HT1080 (cell line): Measurements from ENCODE around the gene KRT31. TPM values are rescaled to one million over a fixed set of nuclear protein-coding genes. Genes with fewer than 3 reads are reported as not detected.
"Not testable (repeated sequence)": the region's sequence is repeated elsewhere in the genome, so short reads cannot be mapped to it uniquely, and the experiment has no call there.

ENCODE experiments used
- DNase-seq: peaks from one replicate; pipeline ENCODE4 v3.0.0-alpha.2; 2015; ENCODE audit warnings: low read depth
- polyA plus RNA-seq, 2 experiments: library from polyadenylated mRNA; depleted of rRNA; stranded (reverse); fragments of >200 nt; gene quantifications; 2 replicates each; pipeline ENCODE4 v1.2.3, GENCODE V29; 2015
- total RNA-seq: library from RNA; depleted of rRNA; stranded (reverse); fragments of >200 nt; shearing (Covaris generic); gene quantifications from 2 replicates; pipeline ENCODE4 v1.2.3, GENCODE V29; 2014; rRNA removed

The KRT31 gene
- total RNA-seq: not detected in 2 replicates
- polyA plus RNA-seq (2015; cell fraction: cytosol; rRNA removed): not detected in 2 replicates
- not detected in 2 replicates for polyA plus RNA-seq (2015; cell fraction: nucleus; rRNA removed)

DNA sequence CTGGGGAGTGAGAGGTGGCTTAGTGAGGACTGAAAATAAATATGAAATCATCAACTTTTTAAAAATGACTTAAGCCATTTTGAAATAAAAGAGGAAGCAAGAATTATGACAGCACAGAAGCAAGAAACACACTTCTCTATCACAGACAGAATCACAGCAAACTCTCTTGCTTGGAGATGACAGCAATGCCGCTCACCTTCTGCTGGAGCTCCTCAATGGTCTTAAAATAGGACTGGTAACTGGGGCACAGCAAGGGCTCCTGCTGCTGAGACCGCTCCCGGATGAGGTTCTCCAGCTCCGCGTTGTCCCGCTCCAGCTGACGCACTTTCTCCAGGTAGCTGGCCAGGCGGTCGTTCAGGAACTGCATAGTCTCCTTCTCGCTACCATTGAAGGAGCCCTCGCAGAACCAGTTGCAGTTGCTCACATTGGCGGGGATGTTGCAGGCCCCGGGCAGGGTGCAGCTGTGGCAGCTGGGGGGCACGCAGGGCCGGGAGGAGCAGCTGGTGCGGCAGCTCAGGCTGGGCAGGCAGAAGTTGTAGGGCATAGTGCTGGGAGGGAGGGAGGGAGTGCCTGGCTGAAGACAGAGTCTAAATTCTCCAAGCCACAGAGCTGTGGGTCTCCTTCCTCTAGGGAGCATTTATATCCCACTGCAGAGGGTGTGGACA, at the start of gene KRT31:
Gene KRT31 (minus strand): TSS at position 613 of the 665 bp plus-strand sequence. CDS start 69 bp downstream, at position 544.
- no peak for DNase-seq

DNA sequence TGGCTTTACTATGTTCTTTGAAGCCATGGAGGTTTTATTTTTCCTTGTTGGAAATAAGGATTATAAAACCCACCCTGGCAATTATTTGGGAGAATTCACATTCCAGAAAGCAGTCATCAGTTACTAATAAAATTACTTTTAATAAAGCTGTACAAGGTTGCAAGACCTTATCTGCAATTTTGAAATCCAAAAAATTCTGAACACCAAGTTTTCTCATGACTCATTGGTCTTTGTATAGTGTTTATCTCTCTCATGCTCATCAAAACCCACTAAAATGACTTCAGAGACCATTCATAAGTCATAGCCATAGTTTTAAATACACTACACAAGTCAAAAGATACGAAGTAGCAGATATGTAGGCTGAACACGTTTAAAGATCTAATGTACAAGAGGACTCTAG, 49.4 kb upstream of the KRT31 start:
- no peak for DNase-seq

DNA sequence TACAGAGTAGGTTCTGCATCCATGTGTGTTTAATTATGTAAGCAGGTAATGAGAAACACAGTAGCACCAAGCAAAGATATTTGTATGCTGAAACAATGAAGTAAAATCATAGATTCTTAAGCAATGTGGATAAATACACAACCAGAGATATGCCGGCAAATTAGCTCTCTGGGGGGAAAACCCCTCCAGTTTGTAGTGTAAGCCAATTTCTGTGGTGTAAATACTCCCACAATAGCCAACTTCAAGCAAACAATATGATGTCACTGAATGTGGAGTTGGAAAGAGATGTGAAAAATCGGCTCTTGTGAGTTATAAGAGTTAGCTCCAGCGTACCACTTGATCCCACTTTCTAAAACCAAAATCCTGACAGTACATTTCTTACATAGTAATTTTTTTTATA, 47.2 kb upstream of the KRT31 start:
- DNase-seq: no peak

DNA sequence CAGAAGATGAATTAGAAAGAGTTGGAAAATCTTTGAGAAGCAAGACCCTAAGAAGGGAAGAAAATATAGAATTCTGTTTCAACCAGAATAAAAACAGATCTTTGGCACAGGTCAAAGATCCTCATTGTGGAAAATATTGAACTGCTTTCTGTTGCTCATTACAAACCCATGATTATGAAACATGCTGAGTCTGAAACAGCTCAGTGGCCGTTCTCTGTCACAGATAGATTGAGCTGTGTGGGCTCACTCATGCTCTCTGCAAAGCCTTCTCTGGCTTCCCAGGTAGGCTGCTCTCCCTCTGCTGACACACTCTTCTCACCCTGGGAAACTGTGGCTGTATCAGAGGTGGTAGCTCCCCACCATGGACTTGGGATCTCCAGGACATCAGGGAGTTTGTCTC, 46.8 kb upstream of the KRT31 start:
- DNase-seq: no peak

DNA sequence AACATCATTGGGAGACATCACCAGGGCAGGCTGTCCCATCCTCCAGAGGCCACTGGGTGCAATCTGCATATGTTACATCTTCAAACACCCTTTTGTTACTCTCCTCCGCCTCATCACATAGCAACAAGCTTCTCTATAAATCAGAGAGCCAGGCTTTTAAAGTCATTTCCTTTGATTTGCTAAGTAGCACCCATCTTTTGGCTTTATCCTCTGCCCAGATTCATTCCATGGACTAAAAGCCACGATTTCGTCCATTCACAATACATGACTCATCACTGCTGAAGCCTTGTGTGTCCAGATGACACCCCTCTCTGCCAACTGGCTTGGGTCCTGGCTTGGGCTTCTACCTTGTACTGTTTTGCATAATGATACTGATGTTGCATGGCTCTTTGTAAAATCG, 45.3 kb upstream of the KRT31 start:
- DNase-seq: peak; percentile 23

DNA sequence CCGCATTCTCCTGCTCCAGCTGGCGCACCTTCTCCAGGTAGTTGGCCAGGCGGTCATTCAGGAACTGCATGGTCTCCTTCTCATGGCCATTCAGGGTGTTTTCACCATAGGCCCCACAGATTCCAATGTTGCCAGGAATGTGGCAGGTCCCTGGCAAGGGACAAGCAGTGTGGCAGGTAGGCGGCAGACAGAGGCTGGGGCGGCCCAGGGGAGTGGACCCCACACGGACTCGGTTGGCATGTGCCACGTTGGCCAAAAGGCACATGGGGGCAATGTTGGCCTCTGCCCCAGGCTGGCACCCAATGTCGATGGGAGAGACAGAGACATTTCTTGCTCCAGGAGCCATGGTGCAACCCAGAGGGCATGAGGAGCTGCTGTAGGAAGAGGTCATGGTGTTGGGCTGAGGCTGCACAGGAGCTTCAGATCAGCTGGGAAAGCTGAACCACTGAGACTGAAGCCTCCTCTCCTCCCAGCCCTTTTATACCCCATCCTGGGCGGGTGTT, 43.2 kb upstream of the KRT31 start, which contains the start of gene KRT38:
Gene KRT38 (minus strand): TSS at position 453 of the 503 bp plus-strand sequence. CDS start 62 bp downstream, at position 391.
- no peak for DNase-seq

DNA sequence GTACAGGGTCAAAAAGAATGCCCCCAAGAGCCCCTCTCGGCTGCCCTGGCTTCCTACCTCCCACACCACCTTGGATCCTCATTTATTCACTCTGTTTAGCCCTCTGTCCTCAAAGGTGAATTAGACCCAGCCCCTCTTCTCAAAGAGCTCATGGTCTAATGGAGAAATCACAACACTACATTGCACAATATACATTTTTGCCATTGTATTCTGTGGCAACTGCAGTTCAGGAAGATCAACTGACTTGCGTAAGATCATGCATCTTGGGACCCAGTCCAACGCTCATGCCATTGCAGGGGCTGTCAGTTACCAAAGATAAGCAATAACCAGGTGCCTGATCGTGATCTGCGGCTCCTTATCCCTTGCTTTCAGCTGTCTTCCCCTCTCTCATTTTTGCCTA, 42.0 kb upstream of the KRT31 start:
- no peak for DNase-seq

DNA sequence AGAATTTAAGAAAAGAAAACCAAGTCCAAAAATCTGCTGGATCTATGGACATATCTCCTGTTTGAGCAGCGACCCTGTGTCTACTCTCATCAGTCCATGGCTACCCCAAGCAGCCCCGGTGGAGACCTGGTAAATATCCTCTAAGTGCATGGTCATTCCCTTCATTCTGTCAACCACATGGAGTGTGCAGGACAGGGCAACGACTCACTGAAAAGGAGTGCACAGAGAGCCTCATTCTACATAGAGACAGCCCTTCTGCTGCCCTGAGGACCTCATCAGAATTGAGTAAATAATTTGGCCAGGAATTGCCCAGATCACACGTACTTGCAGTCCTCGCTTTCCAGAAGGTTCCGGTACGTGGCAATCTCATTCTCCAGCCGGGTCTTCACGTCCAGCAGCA, 40.4 kb upstream of the KRT31 start:
- DNase-seq: no peak

DNA sequence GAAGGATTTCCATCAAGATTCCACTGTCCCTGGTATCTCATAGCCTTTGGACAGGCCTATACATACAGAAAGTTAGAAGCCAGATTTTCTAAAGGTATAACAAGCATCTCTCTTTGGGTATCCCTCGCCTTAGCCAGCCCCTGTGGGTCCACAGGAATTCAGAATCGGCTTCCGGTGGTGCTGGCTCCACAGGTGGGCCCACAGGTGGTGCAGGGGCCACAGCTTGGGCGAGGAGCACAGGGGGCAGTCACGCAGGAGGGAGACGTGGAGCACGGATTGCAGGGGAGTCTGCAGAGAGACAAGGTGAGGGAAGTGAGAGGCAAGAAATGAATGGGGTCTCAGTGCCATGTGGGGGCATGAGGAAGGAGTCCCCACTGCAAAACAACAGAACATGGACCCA, 39.8 kb upstream of the KRT31 start:
- no peak for DNase-seq

DNA sequence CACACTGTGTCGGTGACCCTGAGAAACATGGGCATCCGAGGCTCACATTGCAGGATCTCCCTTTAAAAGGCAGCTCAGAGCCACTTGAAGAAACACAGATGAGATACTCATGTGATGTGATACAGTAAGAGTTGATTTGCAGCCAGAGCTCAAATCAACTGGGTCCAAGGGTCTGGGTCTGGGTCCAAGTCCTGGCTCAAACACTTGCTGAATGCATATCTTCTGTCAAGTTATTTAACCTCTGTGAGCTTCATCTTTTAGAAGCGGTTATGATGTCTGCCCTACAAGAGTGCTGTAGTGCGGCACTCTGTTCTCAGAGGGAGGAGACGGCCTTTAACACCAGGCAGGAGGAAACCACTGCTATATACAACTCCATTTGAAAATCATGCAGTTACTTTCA, 37.0 kb upstream of the KRT31 start:
- DNase-seq: no peak

DNA sequence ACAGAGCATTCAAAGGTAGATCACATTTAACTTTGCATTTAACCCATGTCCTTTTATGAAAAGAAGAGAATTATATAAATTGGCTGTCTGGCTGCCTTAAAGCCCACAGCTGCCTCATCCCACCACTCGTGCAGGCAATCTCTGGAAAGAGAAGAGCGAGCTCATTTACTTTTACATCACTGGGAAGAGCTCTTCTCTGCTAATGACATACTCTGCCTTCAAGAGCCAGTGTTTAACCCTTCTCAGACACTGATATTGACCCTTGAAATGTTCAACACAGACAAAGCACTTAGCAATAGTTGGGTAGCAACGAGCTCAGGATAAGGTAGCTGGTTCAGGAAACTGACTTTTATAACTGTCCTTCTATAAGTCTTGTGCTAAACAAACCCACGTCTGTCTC, 36.6 kb upstream of the KRT31 start:
- DNase-seq: no peak

DNA sequence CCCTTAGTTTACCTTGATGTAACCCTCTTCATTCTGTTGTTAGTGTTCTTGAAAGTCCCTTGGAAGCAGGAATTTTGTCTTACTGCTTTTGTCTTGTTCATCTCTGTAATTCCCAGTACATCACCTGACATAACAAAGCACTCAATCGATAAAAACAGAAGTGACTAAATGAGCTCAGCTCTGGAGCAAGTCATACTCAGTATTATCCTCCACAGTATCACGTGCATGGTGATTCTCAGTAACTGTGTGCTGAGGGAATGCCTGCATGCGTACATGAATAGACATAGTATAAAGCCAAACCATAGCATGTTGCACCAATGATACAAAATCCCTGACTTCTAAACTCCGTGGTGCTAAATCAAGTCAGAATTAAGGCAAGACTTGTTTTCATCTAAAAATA, 36.2 kb upstream of the KRT31 start:
- no peak for DNase-seq

DNA sequence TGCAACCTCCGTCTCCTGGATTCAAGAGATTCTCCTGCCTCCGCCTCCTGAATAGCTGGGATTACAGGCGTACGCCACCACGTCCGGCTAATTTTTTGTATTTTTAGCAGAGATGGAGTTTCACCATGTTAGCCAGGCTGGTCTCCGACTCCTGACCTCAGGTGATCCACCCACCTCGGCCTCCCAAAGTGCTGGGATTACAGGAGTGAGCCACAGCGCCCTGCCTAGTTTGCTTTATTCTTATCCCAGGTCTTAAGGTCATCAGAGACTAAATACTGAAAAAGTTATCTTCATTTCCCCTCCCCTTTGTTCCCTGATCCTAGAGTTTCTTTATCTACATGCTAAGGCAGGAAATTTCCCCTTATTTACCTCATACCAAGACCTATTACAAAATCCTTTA, 33.0 kb upstream of the KRT31 start:
- not testable (repeated sequence) for DNase-seq

DNA sequence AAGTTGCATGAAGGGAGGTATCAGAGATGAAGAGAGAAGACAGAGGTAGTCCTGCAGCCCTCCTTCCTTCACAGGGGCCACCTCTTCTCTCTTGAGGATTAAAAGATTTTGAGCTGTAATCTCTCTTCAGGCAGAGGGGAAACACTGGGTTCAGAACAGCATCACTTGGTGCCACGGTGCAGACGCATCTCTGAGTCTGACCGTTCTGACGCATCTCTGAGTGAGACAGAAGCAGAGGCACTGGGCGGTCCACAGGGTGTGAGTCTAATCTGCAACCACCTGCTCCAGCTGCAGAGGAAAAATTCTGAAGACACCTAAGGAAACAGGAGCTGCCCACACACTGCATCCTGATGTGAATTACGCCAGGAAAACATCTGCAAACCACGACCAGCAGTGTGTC, 32.3 kb upstream of the KRT31 start:
- DNase-seq: peak; percentile 30

DNA sequence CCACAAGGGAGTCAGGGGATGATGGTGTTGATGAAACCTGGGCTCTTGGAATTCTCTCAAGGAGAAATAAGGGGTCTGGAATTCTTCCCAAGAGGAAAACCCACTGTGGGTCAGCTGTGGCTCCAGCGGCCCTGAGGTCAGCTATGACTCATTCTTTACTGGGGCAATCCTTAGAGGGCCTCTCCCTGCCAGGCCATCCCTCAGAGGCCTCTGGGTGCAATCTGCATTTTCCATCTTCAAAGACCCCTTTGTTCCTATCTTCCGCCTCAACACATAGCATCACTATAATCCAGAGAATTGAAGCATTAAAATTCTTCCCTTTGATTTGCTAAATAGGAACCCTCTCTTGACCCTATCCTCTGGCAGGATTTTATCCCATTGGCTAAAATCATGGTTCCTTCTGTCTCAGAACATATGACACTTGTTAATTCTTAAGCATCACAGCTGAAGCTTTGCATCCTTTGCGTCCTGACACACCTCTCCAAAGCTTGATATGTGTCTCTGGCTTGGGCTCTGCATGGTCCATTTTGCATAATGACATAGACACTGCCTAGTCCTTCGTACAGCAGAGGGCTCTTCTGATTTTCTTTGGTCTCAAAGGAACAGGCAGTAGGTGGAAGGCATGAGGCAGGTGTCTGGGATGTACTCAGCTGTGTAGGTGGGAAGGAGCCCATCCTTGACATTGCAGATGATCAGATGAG, 31.3 kb upstream of the KRT31 start:
- DNase-seq: peak; percentile 65

DNA sequence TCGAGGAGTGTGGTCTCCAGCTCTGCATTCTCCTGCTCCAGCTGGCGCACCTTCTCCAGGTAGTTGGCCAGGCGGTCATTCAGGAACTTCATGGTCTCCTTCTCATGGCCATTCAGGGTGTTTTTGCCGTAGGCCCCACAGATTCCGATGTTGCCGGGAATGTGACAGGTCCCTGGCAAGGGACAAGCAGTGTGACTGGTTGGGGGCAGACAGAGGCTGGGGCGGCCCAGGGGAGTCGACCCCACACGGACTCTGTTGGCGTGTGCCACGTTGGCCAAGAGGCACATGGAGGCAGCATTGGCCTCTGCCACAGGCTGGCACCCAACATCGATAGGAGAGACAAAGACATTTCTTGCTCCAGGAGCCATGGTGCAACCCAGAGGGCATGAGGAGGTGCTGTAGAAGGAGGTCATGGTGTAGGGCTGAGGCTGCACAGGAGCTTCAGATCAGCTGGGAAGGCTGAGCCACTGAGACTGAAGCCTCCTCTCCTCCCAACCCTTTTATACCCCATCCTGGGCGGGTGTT, 26.8 kb upstream of the KRT31 start, which contains the start of gene KRT37:
Gene KRT37 (minus strand): TSS at position 475 of the 525 bp plus-strand sequence. CDS start 62 bp downstream, at position 413.
- no peak for DNase-seq

DNA sequence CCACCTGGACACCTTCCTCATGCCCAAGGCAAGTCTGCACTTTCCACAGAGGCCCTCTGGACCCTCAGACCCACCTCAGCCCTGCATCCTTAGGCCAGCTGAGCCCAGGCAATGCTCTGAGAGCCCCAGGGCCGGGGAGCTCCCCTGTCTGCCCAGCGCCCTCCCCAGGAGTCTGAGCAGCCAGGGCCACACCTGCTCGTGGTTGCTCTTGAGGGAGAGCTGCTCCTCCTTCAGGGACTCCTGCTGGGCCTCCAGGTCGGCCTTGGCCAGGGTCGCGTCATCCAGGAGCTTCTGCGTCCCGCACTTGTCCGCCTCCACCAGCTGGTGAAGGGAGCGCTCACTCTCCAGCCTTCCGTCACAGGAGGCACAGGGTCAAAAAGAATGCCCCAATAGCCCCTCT, 25.2 kb upstream of the KRT31 start:
- not testable (repeated sequence) for DNase-seq

DNA sequence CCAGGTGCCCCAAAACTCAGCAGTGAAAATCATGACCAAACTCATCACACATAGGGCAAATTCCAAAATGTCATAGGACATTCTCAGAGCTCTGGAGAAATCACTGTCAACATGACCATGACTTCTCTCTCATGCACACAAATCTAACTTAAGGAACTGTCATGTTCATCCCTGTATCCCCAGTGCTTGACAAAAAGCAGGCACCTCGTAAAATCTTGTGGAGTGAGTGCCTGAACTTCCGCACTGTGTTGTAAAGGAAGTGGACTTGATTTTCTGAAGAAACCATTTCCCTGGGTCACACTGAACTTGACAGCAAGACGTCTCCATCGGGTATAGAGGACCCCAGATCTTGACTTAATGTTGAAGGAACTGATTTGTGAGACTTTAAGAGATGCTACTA, 24.2 kb upstream of the KRT31 start:
- no peak for DNase-seq

DNA sequence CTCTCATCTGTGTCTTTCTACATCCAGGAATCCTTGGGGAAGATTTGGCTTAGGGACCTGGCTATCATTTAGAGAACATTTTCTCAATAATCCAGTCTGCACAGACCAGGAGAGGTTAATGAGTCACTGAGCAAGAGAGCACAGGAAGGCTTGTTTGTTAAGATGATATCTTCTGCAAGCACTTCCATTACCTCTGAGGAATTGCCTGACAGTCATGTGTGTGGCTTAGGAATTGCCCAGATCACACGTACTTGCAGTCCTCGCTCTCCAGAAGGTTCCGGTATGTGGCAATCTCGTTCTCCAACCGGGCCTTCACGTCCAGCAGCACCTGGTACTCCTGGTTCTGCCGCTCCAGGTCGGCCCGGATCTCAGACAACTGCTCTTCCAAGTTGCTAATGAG, 23.7 kb upstream of the KRT31 start:
- peak; percentile 61 for DNase-seq

DNA sequence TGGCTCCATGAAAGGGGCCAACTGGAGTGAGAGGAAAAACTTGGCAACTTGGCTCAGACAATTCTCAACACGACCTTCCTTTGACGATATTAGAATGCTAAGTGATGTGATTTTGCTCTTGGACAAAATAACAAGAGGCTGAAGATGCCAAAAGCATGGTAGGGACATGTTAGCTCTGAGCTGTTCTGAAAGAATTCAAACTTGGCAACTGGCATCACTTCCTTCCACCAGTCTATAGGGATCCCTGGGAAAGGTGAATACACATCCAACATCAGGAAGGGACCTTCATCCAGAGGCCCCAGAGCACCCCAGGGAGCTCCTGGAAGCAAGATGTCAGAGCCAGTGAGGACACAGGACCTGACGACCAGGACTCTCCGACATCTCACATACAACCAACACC, 22.7 kb upstream of the KRT31 start:
- DNase-seq: peak; percentile 6

DNA sequence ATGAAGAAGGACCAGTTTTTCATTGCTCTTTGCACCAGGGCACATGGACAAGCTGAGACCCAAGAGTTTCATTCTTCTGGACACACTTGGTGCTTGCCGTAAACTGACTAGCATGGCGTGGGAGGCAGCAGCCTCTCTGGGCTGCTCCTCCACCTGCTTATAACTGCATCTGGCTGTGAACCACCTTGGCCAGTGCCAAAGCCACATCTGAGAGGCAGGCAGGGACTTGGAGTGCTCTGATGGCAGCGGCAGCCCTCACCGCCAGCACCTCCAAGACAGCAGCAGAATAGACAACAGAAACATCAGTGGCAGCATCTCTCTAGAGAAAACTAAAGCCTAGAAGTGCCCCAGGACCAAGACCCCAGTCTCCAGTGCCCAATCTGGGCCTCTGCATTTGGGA, 22.3 kb upstream of the KRT31 start:
- DNase-seq: no peak
